OCI-LY3 (cell line): ENCODE results near the gene ATP2A3.

ENCODE experiments used
- H2AFZ ChIP-seq: fragments of 200-600, 300-600 bp; shearing (Covaris generic); 2 replicates; pipeline ENCODE4 v1.6.0; 2014; ENCODE audit warnings: antibody characterized with exemption, low read depth, low read length
- H3K27ac ChIP-seq: fragments of 200-600, 300-600 bp; sonication (generic); 2 replicates; pipeline ENCODE4 v1.5.1; 2014; ENCODE audit warnings: mild to moderate bottlenecking, low read length, moderate library complexity, mixed read lengths
- H3K27me3 ChIP-seq: fragments of 200-600, 300-600 bp; sonication (generic); 2 replicates; pipeline ENCODE4 v1.6.1; 2014; ENCODE audit warnings: low read depth, low read length, mixed read lengths
- H3K36me3 ChIP-seq: fragments of 200-600, 300-600 bp; sonication (generic); replicated peaks from 2 replicates; pipeline ENCODE3; 2014; ENCODE audit warnings: low read depth, low read length, mixed read lengths
- H3K4me1 ChIP-seq: fragments of 300-600, 200-600 bp; sonication (generic); 2 replicates; pipeline ENCODE4 v1.6.1; 2014; ENCODE audit warnings: low read length, mixed read lengths
- H3K4me2 ChIP-seq: fragments of 200-600, 300-600 bp; sonication (generic); 2 replicates; pipeline ENCODE4 v1.6.1; 2014; ENCODE audit warnings: low read length, mixed read lengths
- H3K4me3 ChIP-seq: fragments of 300-600, 200-600 bp; sonication (generic); 2 replicates; pipeline ENCODE4 v1.5.1; 2014; ENCODE audit warnings: antibody characterized with exemption, mild to moderate bottlenecking, low read length, moderate library complexity
- H3K79me2 ChIP-seq: fragments of 300-600, 200-600 bp; shearing (Covaris generic); 2 replicates; pipeline ENCODE4 v1.6.1; 2014; ENCODE audit warnings: mild to moderate bottlenecking, low read length, mixed read lengths
- H3K9ac ChIP-seq: fragments of 300-600, 200-600 bp; shearing (Covaris generic); 2 replicates; pipeline ENCODE4 v1.6.0; 2014; ENCODE audit warnings: mild to moderate bottlenecking, low read length, moderate library complexity
- H3K9me3 ChIP-seq: fragments of 200-600, 300-600 bp; shearing (Covaris generic); 2 replicates; pipeline ENCODE4 v1.6.1; 2014; ENCODE audit warnings: low read length, mixed read lengths; ENCODE audit not compliant: insufficient read depth
- H4K20me1 ChIP-seq: fragments of 200-600, 300-600 bp; sonication (generic); 2 replicates; pipeline ENCODE4 v1.6.1; 2016; ENCODE audit warnings: low read length, mixed read lengths; ENCODE audit not compliant: insufficient read depth
- EZH2phosphoT487 ChIP-seq: fragments of 200-600 bp; shearing (Covaris generic); IDR thresholded peaks from 2 replicates; pipeline ENCODE4 v1.6.1; 2018; ENCODE audit warnings: antibody characterized with exemption, mixed run types, low read depth
- TF ChIP-seq, protein P1 (sequence below): fragments of 200-600, 300-600 bp; sonication (generic); IDR thresholded peaks from 2 replicates; pipeline ENCODE4 v1.5.1; 2014; ENCODE audit warnings: antibody characterized with exemption, low read length, low read depth

Gene ATP2A3

GRCh38 chr17:3982113-3982512 is 17.9 kb upstream of the ATP2A3 start:
- peaks cover 12% of the 10 kb centered on the region for H3K4me1 ChIP-seq
- TF ChIP-seq, protein P1, sequence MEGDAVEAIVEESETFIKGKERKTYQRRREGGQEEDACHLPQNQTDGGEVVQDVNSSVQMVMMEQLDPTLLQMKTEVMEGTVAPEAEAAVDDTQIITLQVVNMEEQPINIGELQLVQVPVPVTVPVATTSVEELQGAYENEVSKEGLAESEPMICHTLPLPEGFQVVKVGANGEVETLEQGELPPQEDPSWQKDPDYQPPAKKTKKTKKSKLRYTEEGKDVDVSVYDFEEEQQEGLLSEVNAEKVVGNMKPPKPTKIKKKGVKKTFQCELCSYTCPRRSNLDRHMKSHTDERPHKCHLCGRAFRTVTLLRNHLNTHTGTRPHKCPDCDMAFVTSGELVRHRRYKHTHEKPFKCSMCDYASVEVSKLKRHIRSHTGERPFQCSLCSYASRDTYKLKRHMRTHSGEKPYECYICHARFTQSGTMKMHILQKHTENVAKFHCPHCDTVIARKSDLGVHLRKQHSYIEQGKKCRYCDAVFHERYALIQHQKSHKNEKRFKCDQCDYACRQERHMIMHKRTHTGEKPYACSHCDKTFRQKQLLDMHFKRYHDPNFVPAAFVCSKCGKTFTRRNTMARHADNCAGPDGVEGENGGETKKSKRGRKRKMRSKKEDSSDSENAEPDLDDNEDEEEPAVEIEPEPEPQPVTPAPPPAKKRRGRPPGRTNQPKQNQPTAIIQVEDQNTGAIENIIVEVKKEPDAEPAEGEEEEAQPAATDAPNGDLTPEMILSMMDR: no peak
- no peak for TF ChIP-seq EZH2phosphoT487
- no peaks in the 10 kb centered on the region for H3K9me3 ChIP-seq
- H3K27ac ChIP-seq: no peak overlapping the region
- no peaks in the 10 kb centered on the region for H3K79me2 ChIP-seq
- no peak overlapping the region for H3K4me3 ChIP-seq
- H4K20me1 ChIP-seq: no peaks in the 10 kb centered on the region
- H3K36me3 ChIP-seq: no peaks in the 10 kb centered on the region
- H2AFZ ChIP-seq: no peak overlapping the region
- no peak overlapping the region for H3K9ac ChIP-seq
- H3K27me3 ChIP-seq: no peaks in the 10 kb centered on the region; the same call in 1 of the 2 replicates
- H3K4me2 ChIP-seq: no peak overlapping the region

DNA sequence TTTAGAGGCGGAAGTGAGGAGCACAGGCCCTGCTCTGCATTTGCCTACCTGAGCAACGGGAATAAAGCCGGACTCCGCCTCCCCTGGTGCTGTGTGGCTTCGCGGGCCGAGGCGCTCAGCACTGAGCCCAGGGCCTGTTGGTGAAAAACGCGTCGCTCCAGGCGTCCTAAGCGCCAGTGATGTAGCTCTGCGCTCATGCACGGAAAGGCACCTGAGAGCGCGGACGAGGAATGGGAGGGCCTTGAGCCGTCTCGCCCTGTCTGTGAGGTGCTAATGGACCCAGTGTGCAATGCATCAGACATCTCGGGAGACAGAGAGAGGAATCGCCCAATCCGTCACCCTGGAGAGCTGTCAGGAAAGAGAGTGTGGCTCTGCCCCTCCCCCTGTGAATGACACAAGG is 17.2 kb upstream of the ATP2A3 start:
- H3K27me3 ChIP-seq: no peaks in the 10 kb centered on the region; the same call in 1 of the 2 replicates
- peaks cover 6% of the 10 kb centered on the region for H3K4me1 ChIP-seq
- H4K20me1 ChIP-seq: no peaks in the 10 kb centered on the region
- H3K4me3 ChIP-seq: no peak overlapping the region
- H3K36me3 ChIP-seq: no peaks in the 10 kb centered on the region
- TF ChIP-seq, protein P1: no peak
- no peak for TF ChIP-seq EZH2phosphoT487
- no peaks in the 10 kb centered on the region for H3K9me3 ChIP-seq
- no peak overlapping the region for H3K9ac ChIP-seq
- H3K4me2 ChIP-seq: no peak overlapping the region
- H3K79me2 ChIP-seq: no peaks in the 10 kb centered on the region
- no peak overlapping the region for H2AFZ ChIP-seq
- H3K27ac ChIP-seq: no peak overlapping the region

GRCh38 chr17:3980381-3981014 is 16.3 kb upstream of the ATP2A3 start:
- Histone ChIP-seq H3K36me3 (no peaks in the 10 kb centered on the region), H3K79me2 (no peaks in the 10 kb centered on the region), H3K27me3 (no peaks in the 10 kb centered on the region), H3K4me3 (no peak overlapping the region), H4K20me1 (no peaks in the 10 kb centered on the region), H3K4me1 (no peaks in the 10 kb centered on the region), H3K27ac (no peak overlapping the region), H3K9me3 (no peaks in the 10 kb centered on the region), H2AFZ (no peak overlapping the region), H3K9ac (no peak overlapping the region), H3K4me2 (no peak overlapping the region)
- TF ChIP-seq, protein P1: no peak

DNA sequence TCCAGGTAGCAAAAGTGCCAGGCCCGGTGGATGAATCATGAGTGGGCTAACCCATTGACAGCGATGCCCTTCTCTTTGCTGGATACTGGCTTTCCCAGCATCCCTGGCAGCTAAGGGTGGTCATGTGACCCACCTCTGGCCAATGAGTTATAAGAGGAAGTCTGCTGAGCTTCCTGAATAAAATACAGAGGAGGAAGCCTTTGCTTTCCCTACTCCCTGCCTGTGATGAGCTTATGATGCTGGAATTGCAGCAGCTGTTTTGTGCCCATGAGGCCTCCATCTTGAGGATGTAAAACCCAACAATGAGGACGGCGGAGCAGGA is 15.0 kb upstream of the ATP2A3 start:
- TF ChIP-seq, protein P1: no peak
- no peak for TF ChIP-seq EZH2phosphoT487
- Histone ChIP-seq H4K20me1 (no peaks in the 10 kb centered on the region), H3K4me1 (no peaks in the 10 kb centered on the region), H3K4me3 (no peak overlapping the region), H3K9ac (no peak overlapping the region), H3K79me2 (no peaks in the 10 kb centered on the region), H3K27me3 (no peaks in the 10 kb centered on the region), H2AFZ (no peak overlapping the region), H3K9me3 (peaks cover 6% of the 10 kb centered on the region; the same call in 1 of the 2 replicates), H3K4me2 (no peak overlapping the region), H3K36me3 (no peaks in the 10 kb centered on the region), H3K27ac (no peak overlapping the region)
